Activated CD8-positive, alpha-beta memory T cell treated with anti-CD3 and anti-CD28 coated beads, Interleukin-2, amount 50 U/mL, for 48 hours (primary cell): Measurements from ENCODE around the gene PHF12.

ENCODE experiments used
- DNase-seq: peaks from one replicate; pipeline ENCODE4 v3.0.0-alpha.2; 2020

Gene PHF12

GRCh38 chr17:28974451-28974850 is 23.1 kb upstream of the PHF12 start:
- DNase-seq = no peak

- DNase-seq = no peak
Measured at GRCh38 chr17:28973425-28973824, 22.1 kb upstream of the PHF12 start.

GRCh38 chr17:28972437-28972836 is 21.1 kb upstream of the PHF12 start:
- DNase-seq = no peak

GRCh38 chr17:28970879-28971278 is 19.6 kb upstream of the PHF12 start:
- no peak for DNase-seq

- no peak for DNase-seq
Measured at GRCh38 chr17:28969706-28970393, 18.5 kb upstream of the PHF12 start.

- no peak for DNase-seq
Measured at GRCh38 chr17:28968914-28969295, 17.6 kb upstream of the PHF12 start.

GRCh38 chr17:28968231-28968913 is 17.1 kb upstream of the PHF12 start:
- DNase-seq = no peak

GRCh38 chr17:28967221-28968135 is 16.2 kb upstream of the PHF12 start:
- no peak for DNase-seq

- DNase-seq = no peak
Measured at GRCh38 chr17:28963841-28964240, 12.5 kb upstream of the PHF12 start.

GRCh38 chr17:28963055-28963611 is 11.8 kb upstream of the PHF12 start:
- DNase-seq = no peak

- no peak for DNase-seq
Measured at GRCh38 chr17:28961391-28961790, 10.1 kb upstream of the PHF12 start.

GRCh38 chr17:28960256-28961061 is 9.1 kb upstream of the PHF12 start:
- no peak for DNase-seq

GRCh38 chr17:28959471-28959871 is 8.2 kb upstream of the PHF12 start:
- DNase-seq = no peak

GRCh38 chr17:28958820-28959455 is 7.6 kb upstream of the PHF12 start:
- no peak for DNase-seq

GRCh38 chr17:28957992-28958355 is 6.7 kb upstream of the PHF12 start:
- no peak for DNase-seq

- DNase-seq = no peak
Measured at GRCh38 chr17:28957277-28957991, 6.1 kb upstream of the PHF12 start.

- no peak for DNase-seq
Measured at GRCh38 chr17:28956861-28957260, 5.5 kb upstream of the PHF12 start.

GRCh38 chr17:28956112-28956511 is 4.8 kb upstream of the PHF12 start:
- no peak for DNase-seq

GRCh38 chr17:28955408-28955807 is 4.1 kb upstream of the PHF12 start:
- no peak for DNase-seq

GRCh38 chr17:28954886-28955285 is 3.6 kb upstream of the PHF12 start:
- no peak for DNase-seq

GRCh38 chr17:28953444-28954118 is 2.3 kb upstream of the PHF12 start:
- DNase-seq = peak; percentile 70
